NCI-H1930 (cell line): ENCODE data around the gene COCH.
"Not testable (repeated sequence)": the region's sequence is repeated elsewhere in the genome, so short reads cannot be mapped to it uniquely, and the experiment has no call there.

Experiments used
- DNase-seq, 2 experiments: peaks; one replicate each; lab custom pipeline; 2025; lab: John Stamatoyannopoulos, UW

COCH gene

DNA sequence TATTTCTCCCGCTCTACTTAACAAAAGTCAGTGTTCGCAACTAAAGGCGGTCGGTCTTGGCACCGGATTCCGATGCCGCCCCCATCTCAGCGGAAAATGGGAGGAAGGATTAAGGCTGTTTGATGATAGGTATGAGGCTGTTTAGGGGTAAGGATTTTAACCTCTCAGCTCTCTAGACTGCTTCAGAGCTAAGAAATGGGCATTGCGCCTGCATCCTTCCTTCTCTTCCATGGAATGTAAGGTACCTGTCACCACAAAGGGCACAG lies 1.4 kb downstream of the COCH start:
- no peak for DNase-seq

DNA sequence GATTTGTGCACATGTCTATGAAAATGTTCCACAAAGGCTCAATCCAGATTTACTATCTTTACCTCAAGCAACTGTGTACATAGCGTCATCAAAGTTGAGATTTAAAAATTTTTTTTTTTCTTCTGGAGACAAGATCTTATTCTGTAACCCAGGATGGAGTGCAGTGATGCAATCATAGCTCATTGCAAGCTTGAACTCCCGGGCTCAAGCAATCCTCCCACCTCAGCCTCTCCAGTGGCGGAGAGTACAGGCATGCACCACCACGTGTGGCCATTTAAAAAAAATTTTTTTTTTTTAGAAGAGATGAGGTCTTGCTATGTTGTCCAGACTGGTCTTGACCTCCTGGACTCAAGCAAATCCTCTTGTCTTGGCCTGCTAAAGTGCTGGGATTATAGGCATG lies 2.3 kb downstream of the COCH start:
- DNase-seq, result no peak

DNA sequence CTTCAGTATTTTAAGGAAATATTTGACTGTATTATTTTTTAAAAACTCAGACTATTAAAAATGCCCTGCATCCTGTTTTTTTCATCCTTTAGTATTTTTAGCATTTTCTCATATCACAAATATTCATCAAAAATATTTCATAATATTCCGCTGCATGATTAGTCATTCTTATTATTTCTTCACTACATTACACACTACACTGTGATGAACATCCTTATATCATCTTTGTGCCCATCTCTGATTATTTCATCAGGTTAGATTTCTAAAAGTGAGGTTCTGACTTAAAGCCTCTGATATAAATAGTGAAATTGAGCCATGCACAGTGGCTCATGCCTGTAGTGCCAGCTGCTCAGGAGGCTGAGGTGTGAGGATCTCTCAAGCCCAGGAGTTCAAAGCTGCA lies 8.1 kb downstream of the COCH start:
- no peak for DNase-seq

DNA sequence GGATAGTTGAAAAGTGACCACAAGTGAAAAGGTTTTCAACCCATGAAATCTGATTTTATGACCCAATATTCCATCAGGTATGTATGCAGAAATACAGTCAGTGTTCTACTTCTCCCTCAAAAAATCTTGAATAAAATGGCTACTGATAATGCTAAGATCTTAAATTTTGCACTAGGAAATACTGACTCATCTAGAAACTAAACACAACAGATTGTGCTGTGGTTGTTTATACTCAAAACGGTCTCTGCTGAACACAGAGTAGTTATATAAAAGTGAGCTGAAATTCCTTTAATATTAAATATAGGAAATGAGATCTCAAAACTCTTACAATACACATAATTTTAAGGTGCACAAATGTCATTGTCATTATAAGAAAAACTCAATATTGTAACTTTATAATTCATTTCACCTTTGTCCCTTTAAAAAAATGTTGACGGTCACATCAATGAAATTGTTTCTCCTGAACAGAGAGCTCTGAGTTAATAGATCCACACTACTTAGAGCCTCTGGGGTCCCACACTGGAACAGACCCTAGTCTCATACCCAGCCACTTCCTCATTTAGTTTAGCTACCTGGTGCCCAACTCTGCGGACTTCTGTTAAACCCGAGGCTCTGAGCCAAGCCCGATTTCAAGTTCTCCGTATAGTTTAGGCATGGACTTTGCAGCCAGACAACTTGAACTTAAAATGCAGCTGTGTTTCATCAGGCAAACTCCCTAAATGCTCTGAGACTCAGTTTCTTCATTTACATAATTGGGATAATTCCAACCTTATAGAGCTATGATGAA lies 9.3 kb downstream of the COCH start:
- DNase-seq, result no peak

DNA sequence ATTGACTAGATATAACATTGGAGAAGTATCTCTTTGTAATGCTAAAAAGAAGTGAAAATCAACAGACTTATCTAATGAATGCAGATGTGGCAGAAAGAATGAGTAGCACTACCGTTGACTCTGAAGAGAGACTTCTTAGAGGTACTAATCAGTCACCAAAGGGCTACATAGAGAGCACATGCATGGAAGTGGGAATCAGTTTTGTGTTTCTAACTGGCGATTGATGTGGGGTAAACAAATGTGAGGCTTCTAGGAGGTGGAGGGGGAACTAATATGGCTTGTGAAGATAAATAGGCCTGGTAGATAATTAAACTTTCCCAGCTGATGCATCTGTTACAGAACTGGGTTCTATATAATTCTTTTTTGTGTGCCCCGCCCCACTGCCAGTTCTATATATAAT lies 10.5 kb downstream of the COCH start:
- DNase-seq, result no peak

DNA sequence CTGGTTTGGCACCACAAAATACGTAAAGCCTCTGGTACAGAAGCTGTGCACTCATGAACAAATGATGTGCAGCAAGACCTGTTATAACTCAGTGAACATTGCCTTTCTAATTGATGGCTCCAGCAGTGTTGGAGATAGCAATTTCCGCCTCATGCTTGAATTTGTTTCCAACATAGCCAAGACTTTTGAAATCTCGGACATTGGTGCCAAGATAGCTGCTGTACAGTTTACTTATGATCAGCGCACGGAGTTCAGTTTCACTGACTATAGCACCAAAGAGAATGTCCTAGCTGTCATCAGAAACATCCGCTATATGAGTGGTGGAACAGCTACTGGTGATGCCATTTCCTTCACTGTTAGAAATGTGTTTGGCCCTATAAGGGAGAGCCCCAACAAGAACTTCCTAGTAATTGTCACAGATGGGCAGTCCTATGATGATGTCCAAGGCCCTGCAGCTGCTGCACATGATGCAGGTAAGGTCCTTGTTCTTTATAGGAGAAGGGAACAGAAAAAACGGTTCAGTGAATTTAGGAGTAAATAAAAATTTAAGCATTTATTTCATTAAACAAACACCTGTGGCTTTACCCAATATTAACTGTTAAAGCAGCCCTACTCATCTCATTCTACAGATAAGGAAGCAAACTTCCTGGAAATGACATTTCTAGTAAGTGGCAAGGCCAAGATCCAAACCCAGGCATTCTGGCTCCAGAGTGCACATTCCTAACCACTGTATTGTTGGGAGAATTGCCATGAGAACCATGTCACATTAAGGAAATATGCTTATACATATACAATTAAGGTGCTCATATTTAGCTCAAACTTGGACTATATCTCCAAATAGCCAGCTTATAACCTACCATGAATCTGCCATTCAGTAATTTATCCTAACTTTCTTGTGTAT lies 11.7 kb downstream of the COCH start:
- DNase-seq, result no peak

DNA sequence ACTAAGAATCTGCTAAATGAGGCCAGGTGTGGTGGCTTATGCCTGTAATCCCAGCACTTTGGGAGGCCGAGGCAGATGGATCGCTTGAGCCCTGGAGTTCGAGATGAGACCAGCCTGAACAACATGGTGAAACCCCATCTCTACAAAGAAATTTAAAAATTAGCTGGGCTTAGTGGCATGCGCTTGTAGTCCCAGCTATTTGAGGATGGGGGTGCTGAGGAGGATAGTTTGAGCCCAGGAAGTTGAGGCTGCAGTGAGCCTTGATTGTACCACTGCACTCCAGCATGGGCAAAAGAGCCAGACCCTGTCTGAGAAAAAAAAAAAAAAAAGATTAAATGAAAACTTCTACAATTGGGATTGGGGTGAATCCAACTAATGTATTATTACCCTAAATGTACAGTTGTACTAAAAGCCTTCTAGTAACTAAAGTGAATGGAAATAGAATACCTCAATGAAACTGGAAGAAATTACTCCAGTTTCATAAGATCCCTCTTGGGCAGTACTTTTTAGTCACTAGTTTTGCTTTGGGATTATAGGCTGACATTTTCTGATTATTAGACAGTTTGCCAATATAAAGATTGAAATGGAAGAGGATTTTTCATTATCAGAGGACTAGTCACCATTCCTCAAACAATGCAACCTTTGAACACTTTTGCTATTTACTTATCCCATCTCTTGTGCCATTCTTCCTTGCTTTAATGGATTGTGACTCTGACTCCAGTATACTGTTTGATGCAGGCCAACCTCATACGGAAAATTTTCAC lies 14.3 kb downstream of the COCH start:
- no peak for DNase-seq

DNA sequence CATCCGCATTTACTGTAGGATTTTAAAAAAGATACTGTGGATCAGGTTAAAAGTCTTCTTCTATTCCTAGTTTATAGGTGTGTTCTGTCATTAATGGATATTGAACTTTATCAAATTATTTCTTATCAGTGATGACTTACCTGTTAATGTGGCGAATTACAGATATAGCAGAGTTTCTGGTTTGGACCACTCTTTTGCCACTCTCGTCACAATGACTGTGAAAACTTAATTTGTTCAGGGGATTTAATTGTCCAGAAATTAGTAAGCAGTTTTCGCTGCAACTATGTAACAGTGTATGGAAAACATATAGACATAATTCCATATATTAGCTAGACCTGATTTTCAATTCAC lies 14.9 kb downstream of the COCH start:
- no peak for DNase-seq

DNA sequence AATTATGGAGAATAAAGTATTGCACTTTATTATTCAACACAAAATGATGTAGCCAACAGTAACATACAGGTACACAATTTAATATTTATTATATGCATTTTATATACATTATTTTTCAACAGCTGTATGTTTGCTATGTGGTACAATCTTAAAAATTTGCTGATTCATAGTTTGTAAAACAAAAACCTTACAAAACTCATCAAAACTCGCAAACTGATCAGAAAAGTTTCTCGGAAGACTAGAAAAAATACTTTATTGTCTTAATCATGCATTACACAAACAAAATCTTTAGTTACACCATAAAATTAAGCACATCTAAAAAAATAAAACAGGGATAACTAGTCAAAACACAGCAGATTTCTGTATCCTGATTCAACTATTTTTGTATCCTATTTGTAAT lies 19.5 kb downstream of the COCH start:
- DNase-seq, result no peak

DNA sequence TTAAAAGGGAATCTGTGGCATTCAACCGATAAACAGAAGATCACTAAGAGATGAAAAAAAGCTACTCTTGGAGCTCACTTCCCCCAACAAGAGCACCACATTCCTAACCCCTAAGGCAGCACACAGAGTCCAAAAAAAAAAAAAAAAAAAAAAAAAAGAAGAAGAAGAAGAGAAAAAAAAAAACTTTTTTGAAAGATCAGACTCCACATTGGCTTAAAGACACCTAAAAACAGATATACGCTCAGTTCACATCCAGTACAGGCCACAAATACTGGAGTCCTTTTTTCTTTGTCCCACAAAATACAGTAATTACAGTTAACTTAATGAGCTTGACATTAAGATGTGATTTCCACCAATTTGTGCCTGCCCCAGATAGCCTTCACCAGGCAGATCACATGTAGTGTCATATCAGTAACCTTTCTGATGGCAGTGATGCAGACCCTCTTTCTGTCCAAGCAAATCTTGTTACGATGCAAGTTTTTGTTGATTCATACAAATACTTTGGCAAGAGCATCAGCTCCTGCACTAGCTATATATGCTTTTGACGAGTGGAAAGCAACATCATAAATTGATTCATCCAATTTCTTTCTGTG lies 20.7 kb downstream of the COCH start:
- no peak for DNase-seq

DNA sequence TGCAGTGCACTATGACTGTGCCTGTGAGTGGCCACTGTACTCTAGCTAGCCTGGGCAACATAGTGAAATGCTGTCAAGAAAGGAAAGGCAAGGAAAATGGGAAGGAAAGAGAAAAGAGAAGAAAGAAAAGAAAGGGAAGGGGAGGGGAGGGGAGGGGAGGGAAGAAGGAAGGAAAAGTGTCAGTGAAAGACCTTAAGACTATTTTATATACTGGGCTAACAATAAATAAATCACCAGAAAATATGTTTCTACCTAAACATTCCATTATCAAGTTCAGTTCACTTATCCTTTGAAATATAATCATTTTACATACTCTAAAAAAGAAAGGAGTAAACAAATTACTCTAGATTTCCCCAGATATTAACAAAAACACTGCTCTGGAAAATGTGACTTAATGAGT lies 22.1 kb downstream of the COCH start:
- no peak for DNase-seq

DNA sequence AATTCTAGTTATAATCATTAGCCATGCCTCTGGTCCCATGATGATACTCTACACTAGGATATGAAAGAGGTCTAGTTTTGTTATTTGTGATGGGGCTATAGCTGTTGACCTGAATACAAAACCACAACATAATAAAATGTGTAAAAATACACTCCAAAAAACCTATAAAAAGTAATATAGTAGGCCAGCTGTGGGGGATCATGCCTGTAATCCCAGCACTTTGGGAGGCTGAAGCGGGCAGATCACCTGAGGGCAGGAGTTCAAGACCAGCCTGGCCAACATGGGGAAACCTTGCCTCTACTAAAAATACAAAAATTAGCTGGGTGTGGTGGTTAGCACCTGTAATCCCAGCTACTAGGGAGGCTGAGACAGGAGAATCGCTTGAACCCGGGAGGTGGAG lies 22.8 kb downstream of the COCH start:
- DNase-seq, result not testable (repeated sequence)

DNA sequence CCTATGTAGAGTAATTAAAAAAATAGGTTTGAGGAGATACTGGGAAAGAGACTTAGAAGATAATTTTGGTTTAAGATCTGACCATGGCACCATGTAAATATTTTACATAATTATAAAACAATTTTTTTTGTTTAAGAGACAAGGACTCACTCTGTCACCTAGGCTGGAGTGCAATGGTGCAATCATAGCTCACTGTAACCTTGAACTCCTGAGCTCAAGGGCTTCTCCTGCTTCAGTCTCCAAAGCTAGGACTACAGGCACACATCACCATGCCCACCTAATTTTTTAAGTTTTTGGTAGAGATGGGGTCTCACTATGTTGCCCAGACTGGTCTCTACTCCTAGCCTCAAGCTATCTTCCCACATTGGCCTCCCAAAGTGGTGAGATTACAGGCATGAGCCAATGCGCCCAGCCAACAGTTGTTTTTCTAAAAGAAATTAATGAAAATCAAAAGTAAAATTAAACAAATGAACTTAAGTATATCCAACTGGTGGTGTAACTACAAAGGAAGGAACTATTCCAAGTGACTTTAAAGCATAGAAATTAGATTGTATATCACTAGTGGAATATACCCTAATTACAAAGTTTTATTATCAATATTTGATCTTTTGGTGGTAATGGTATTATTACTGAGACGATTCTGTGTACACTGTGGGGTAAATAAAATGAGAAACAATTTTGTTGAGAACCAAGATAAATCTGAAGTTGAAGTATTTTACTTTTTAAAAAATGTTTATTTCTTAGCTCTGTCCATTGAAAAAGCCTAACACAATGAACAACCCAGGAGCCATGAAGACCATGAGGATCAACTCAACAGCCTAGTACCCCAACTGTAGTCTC lies 29.1 kb downstream of the COCH start:
- no peak for DNase-seq

DNA sequence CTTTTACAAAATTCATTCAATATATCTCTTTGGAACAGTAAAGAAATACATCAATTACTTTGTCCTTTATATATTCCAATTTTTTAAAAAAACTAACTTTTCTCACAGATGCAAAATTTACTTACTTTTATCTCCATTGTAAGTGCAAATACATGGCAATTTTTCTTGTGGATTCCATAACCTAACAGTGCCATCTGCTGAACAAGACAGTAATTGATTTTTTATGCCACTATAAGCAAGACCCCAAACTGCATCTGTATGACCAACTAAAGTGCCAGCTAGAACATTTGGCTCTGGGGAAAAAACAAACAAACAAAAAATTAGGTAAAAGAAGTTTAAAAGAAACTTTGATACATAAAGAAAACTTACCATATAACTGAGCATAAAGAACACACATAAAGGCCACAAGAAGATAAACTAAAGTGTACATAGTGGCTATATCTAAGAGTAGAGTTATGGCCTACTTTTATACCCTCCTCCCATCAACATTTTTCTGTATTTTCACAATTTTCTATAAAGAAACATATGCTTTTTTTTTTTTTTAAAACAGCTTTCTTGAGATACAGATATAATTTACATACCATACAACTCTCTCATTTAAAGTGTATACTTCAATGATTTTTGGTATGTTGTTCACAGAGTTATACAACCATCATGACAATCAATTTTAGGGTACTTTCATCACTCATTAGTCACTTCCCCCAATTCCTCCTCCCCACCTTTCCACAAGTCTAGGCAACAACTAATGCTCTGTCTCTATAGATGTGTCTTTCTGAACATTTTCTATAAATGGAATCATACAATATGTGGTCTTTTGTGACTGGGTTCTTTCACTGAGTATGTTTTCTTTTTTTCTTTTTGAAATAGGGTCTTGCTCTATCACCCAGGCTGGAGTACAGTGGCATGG lies 32.6 kb downstream of the COCH start:
- peak in 1 of 2 experiments; percentile 5 for DNase-seq

DNA sequence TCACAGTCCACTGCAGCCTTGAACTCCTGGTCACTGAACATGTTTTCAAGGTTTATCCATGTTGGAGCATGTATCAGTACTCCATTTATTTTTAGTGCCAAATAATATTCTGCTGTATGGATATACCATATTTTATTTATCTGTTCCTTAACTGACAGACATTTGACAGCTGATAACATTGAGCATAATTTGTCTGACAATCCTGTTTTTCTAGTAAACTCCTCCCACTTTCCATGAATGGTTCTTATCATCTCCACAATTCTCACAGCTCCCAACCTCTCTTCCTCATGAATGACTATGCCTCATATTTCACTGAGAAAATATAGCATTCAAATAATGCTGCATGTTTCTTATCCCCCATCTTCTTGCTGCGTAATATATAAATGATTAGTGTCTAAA lies 33.3 kb downstream of the COCH start:
- DNase-seq, result no peak

DNA sequence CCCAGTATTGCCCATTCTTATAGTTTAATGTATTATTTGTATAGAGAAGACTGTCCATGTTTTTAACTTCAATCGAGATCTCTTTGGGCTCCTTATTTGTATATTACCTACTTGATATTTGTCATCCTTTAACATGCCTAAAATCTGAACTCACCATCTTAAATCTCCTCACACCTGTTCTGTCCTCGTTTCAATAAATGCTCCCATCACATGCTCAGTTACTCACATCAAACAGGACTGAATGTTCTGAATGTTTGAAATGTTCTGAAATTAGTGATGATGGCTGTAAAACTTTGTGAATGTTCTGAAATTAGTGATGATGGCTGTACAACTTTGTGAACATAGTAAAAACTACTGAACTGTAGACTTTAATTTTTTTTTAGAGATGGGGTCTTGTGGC lies 34.5 kb downstream of the COCH start:
- DNase-seq, result no peak

DNA sequence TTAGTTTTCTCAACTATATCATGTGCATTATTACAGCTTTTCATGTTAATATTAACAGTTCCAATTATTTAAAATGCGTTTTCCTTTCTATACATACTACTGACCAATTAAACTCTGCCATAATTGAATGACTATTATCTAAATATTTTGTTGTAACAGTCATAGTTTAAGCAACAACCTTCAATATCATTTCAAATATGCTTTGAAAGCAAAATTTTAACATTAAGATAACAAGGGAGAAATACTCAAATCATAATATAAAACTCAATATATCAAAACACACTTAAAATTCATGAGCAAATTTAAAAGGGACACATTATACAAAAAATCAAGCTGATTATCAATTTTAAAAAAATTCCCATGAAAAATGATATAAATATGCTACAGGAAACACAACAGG lies 40.5 kb downstream of the COCH start:
- no peak for DNase-seq

DNA sequence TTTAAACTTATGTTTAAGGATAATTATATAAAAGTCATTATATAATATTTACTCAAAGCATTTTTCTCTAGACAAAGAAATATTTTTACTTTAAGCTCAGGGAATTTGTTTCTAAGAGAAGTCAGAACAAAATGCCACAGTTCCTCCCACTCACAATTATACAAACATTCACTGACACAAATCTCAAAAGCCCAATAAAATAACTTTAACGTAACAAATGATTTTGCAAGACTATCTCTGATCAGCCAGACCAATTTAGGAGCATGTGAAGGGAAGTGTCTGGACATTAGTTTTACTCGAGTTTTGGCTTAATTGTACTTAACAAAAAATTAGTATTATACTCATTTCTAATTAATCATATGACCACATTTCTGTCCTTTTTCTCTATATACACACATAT lies 41.2 kb downstream of the COCH start:
- no peak for DNase-seq

DNA sequence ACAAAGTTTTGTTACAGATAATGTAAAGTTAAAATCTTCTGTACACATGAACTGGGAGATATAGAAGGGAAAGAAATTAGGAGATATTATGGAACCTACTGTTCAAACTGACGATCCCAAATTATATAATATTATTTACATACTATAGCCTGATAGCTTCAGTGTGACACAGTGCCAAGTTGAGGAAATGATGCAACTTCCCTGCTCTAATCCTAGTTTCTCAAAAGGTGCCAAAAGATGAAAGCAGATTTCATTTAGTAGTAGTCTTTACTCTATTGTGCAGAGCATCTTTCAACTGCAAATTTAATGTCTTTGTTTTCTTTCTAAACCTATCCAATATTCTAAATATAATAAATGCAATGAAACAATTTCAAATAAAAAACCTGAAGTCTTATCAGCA lies 46.9 kb downstream of the COCH start:
- no peak for DNase-seq

DNA sequence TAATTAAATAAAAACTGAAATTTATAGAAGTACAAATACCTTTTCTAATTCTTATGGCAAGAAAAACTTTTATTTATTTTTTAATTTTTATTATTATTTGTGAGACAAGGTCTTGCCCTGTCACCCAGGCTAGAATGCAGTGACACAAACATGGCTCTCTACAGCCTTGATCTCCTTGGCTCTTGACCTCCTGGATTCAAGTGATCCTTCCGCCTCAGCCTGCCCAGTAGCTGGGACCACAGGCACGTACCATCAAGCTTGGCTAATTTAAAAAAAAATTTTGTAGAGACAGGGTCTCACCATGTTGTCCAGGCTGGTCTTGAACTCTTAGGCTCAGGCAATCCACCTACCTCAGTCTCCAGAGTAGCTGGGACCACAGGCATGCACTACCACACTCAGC lies 47.4 kb downstream of the COCH start:
- no peak for DNase-seq

DNA sequence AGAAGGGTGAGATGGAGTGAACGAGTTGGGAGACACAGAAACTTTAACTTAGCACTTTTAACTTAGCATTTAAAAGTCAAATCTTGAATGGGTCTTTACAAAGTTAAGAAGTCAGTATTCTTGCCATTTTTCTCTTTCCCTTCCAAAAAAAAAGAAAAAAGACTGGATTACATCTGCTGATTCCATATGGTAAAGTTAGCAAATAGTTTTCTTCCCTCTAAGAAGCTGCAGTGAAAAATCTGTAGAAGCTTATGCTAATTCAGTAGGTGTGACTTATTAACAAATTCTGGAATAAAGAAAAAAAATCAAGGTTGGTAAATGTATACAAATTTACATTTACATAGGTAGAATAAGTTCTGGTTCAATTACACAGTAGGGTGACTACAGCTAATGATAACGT lies 50.9 kb downstream of the COCH start:
- DNase-seq, result no peak
